Right atrium auricular region (tissue), 2 donors: Measurements from ENCODE around the gene MFAP4. TPM values are rescaled to one million over a fixed set of nuclear protein-coding genes. Genes with fewer than 3 reads are reported as not detected.

ENCODE experiments used
- DNase-seq: peaks from one replicate; pipeline ENCODE4 v3.0.0-alpha.2; 2019; ENCODE audit warnings: low spot score
- H3K27ac ChIP-seq, 2 donors: fragments of 200-600 bp; sonication (generic); 1 replicate in 1 of 2; 2 replicates in 1 of 2; pipeline ENCODE4 v1.5.1; 2016 to 2019
- H3K27me3 ChIP-seq, 2 donors: fragments of 200-600 bp; sonication (generic); one replicate each; pipeline versions ENCODE4 v1.5.1 to v1.6.0; 2017 to 2019
- H3K36me3 ChIP-seq: fragments of 200-600 bp; sonication (generic); one replicate; pipeline ENCODE4 v1.5.1; 2016
- H3K4me1 ChIP-seq, 2 donors: fragments of 200-600 bp; sonication (generic); one replicate each; pipeline versions ENCODE4 v1.5.1 to v1.6.0; 2017 to 2019
- H3K4me3 ChIP-seq, 2 donors: fragments of 200-600 bp; sonication (generic); 1 replicate in 1 of 2; 2 replicates in 1 of 2; pipeline ENCODE4 v1.5.1; 2017 to 2019; ENCODE audit warnings: mild to moderate bottlenecking in 1 of 2, moderate library complexity in 1 of 2
- H3K9me3 ChIP-seq, 2 donors: fragments of 200-600 bp; sonication (generic); one replicate each; pipeline ENCODE4 v1.5.1; 2019
- CTCF ChIP-seq, 2 donors: fragments of 200-600 bp; sonication (generic); IDR thresholded peaks; one replicate each; pipeline ENCODE4 v1.5.1; 2019; ENCODE audit warnings: antibody characterized with exemption in 2 of 2
- total RNA-seq, 2 donors: library from RNA; depleted of rRNA; stranded (reverse); fragments of >200 nt; gene quantifications; one replicate each; pipeline ENCODE4 v1.1.0, GENCODE V29; 2016

The MFAP4 gene
- total RNA-seq, 2 donors from 2014 or later, result 78.5 to 104 TPM

- Histone ChIP-seq H3K27me3 (no peaks in the 10 kb centered on the region), H3K4me3 (no peak overlapping the region), H3K36me3 (no peaks in the 10 kb centered on the region), H3K4me1 (peaks cover 0 to 28% of the 10 kb centered on the region in 2 donors), H3K27ac (no peak overlapping the region), H3K9me3 (no peaks in the 10 kb centered on the region)
- TF ChIP-seq CTCF (IDR thresholded peaks at IDR 0.05), result no peak
- DNase-seq, result no peak
Measured at GRCh38 chr17:19372866-19373504, 14.0 kb downstream of the MFAP4 start.

DNA sequence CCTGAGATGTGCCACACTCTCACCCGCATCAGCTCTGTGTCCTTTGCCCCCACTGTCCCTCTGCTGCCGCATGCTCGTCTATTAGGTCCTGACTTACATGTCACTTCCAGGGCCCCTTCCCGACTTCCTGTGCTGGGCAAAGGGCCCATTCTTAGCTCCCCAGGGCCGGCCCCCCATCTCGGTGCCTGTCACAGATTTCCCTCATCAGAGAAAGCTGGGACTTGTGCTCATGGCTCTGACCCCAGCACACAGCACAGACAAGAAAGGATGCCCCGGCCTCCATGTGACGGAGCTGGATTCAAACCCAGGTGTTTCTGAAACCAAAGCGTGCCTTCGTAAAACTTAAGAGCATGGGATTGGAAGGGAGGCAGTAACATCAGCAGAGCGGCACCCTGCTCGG, 14.6 kb downstream of the MFAP4 start:
- DNase-seq, result no peak
- no peaks in the 10 kb centered on the region for H3K9me3 ChIP-seq
- no peaks in the 10 kb centered on the region for H3K36me3 ChIP-seq
- H3K27ac ChIP-seq, result no peak overlapping the region
- H3K4me3 ChIP-seq, result no peak overlapping the region
- no peak for TF ChIP-seq CTCF (IDR thresholded peaks at IDR 0.05)
- H3K4me1 ChIP-seq, result peaks cover 0 to 28% of the 10 kb centered on the region in 2 donors
- H3K27me3 ChIP-seq, result no peaks in the 10 kb centered on the region

- H3K36me3 ChIP-seq, result no peaks in the 10 kb centered on the region
- H3K27me3 ChIP-seq, result no peaks in the 10 kb centered on the region
- no peaks in the 10 kb centered on the region for H3K9me3 ChIP-seq
- TF ChIP-seq CTCF (IDR thresholded peaks at IDR 0.05), result no peak
- H3K27ac ChIP-seq, result no peak overlapping the region
- H3K4me1 ChIP-seq, result peaks cover 0 to 25% of the 10 kb centered on the region in 2 donors
- no peak overlapping the region for H3K4me3 ChIP-seq
- no peak for DNase-seq
Measured at GRCh38 chr17:19372011-19372370, 15.0 kb downstream of the MFAP4 start.

DNA sequence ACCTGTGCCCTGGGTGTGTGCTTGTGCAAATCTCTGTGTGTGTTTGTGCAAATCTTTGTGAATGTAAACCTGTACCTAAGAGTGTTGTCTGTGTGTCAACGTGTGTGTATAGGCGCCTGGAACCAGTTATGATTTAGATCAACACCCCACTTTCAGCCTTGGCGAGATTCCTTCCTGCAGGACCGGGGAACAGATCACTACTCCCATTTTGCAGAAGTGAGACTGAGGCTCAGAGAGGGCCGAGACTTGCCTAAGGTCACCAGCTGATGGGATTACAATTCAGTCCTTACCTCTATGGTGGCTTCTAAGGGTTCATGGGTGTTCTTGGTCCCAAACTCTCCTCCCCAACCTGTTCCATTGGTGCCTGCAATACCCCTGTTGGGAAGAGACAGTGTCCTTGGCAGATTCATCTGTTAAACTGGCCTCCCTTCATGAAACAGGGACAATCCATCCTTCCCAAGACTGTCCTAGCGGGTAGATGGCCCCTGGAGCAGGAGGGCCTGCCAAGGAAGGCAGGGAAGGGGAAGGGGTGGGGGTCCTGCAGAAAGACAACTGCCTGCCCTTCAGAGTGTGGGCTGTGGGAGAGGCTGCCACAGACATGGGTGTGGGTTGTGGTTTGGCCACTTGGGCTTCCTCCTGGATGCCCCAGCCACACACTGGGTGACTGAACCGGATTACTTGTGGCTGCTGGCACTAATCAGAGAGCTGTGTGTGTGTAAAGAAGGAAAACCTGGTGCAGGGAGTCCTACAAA, 15.6 kb downstream of the MFAP4 start:
- H3K4me1 ChIP-seq, result peaks cover 0 to 22% of the 10 kb centered on the region in 2 donors

GRCh38 chr17:19370493-19370960, 16.5 kb downstream of the MFAP4 start:
- no peak for TF ChIP-seq CTCF (IDR thresholded peaks at IDR 0.05)
- no peaks in the 10 kb centered on the region for H3K27me3 ChIP-seq
- H3K36me3 ChIP-seq, result no peaks in the 10 kb centered on the region
- peaks cover 0 to 22% of the 10 kb centered on the region in 2 donors for H3K4me1 ChIP-seq
- H3K4me3 ChIP-seq, result no peak overlapping the region
- DNase-seq, result no peak
- H3K9me3 ChIP-seq, result no peaks in the 10 kb centered on the region
- peak overlapping the region; percentile 9 to 41 for H3K27ac ChIP-seq

More for the DNA sequence above, 15.6 kb downstream of the MFAP4 start:
- TF ChIP-seq CTCF (IDR thresholded peaks at IDR 0.05), result no peak
- no peak for DNase-seq
- Histone ChIP-seq H3K36me3 (no peaks in the 10 kb centered on the region), H3K27me3 (no peaks in the 10 kb centered on the region), H3K9me3 (no peaks in the 10 kb centered on the region), H3K27ac (peak overlapping the region; percentile 9 to 41), H3K4me3 (no peak overlapping the region)
